ENCODE data around the gene DBT.
"Not testable (repeated sequence)": the region's sequence is repeated elsewhere in the genome, so short reads cannot be mapped to it uniquely, and the experiment has no call there.

The DBT gene

DNA sequence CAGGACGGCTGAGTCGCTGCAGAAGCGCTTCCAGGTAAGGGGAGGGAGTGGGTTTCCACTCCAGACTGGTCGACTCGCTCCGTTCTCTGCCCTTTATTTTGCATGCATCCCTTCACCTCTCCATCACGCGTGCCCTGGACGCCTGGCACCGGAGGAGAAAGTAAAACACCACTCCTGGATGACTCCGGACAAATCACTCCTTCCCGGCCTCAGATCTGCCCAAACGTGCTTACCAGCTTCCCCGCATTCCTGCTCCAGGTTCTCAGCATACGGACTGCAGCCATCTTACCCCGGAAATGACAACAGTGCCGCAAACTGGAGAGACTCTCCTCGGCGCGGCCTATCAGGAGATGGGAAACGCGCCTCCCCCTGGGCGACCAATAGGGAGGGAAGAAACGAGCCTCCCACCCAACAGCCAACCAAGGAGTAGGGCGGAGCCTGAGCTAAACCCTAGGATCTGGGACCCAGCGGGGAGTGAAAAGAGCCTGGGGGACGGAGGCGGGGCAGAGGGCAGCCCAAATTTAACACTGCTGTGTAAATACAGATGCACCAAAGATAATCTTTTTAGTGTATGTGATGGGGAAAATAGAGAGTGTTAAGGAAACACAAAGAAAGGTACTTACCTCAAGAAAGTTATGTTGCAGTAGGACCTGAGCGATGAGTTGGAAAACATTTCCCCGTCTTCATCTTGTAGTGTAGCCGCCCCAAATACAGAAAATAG lies at the start of gene DBT:
DBT (minus strand) TSS at position 298 of the 721 bp plus-strand sequence; CDS start at position 284, 14 bp downstream.
- DNase-seq (ENCODE audit: low spot score), result peak; percentile 95

- DNase-seq (ENCODE audit: low spot score), result no peak
These were observed 48.9 kb upstream of the DBT start for GRCh38 chr1:100298512-100298911.

GRCh38 chr1:100296997-100297396 lies 47.4 kb upstream of the DBT start:
- not testable (repeated sequence) for DNase-seq (ENCODE audit: low spot score)

GRCh38 chr1:100296140-100296539 lies 46.5 kb upstream of the DBT start:
- no peak for DNase-seq (ENCODE audit: low spot score)

- no peak for DNase-seq (ENCODE audit: low spot score)
These were observed 43.1 kb upstream of the DBT start for GRCh38 chr1:100292711-100293110.

DNA sequence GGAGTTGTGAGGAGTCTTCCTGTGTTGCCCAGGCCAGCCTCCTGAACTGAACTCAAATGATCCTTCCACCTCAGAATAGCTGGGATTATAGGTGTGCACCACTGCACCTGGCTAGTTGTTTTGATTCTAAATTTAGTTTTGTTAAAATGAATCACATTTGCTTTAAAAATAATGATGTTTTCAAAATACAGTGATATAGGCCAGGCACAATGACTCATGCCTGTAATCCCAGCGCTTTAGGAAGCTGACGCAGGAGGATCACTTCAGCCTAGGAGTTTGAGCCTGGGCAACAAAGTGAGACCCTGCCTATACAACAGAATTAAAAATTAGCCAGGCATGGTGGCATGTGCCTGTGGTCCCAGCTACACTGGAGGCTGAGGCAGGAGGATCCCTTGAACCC lies 40.7 kb upstream of the DBT start:
- DNase-seq (ENCODE audit: low spot score), result no peak

- DNase-seq (ENCODE audit: low spot score), result no peak
These were observed 37.5 kb upstream of the DBT start for GRCh38 chr1:100287162-100287561.

DNA sequence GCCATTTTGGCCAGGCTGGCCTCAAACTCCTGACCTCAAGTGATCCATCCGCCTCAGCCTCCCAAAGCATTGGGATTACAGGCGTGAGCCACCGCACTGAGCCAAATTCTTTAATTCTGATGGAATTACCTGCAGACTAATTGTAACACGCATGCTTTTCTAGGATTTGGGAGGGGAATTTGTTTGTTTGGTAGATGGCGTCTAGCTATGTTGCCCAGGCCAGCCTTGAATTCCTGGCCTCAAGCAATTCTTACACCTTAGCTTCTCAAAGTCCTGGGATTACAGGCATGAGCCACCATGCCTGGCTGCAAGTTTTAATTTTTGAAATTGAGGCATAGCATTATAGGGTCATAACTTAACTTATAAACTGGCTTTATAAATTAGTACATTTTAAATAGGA lies 35.0 kb upstream of the DBT start:
- no peak for DNase-seq (ENCODE audit: low spot score)

DNA sequence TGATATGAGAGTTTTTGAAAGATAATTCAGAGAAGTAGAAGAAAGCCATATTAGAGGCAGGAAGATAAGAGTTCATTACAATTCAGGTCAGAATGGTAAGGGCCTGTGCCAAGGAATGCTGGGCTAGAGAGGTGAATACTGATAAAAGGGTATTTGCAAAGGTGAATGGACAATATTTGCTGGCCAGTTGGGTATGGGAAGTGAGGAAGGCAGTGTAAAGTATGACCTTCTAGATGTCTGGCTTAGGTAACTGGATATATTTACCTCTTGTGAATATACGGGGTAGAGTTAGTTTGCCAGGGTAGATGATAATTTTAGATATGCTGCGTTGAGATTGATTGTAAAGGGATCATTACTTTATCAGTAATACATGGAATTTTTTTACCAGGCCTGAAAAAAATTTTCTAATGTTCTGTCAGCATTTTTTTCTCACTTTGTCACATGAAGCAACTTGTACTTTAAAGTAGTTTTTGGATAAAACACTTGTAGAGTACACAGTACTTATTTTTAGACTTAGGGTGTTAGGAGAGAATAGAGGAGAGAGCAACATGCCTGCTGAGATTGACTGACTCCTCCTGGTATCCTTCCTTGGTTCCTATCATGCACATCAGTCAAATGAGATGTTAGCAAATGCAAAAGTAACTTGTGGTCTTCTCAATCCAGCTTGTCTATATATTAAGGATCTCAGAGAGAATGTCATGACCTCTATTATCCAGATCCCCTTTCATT lies 30.5 kb upstream of the DBT start:
- DNase-seq (ENCODE audit: low spot score), result no peak

- DNase-seq (ENCODE audit: low spot score), result no peak
These were observed 29.8 kb upstream of the DBT start for GRCh38 chr1:100279358-100279923.

GRCh38 chr1:100277866-100278265 lies 28.2 kb upstream of the DBT start:
- DNase-seq (ENCODE audit: low spot score), result no peak

DNA sequence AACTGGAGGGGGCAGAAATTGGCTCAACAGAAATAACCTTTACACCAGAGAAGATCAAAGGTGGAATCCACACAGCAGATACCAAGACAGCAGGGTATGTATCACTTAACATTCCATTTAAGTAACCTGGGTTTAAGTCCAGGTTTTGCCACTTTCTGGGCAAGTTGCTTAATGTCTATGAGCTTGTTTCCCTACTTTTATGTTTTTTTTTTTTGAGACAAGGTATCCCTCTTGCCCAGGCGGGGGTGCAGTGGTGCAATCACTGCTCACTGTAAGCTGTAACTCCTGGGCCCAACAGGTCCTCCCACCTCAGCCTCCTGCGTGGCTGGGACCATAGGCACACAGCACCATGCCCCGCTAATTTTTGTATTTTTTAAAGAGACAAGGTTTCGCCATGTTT lies 18.6 kb upstream of the DBT start:
- DNase-seq (ENCODE audit: low spot score), result no peak

GRCh38 chr1:100267284-100267683 lies 17.6 kb upstream of the DBT start:
- DNase-seq (ENCODE audit: low spot score), result no peak

GRCh38 chr1:100266741-100267140 lies 17.1 kb upstream of the DBT start:
- DNase-seq (ENCODE audit: low spot score), result no peak

- peak; percentile 90 for DNase-seq (ENCODE audit: low spot score)
These were observed 16.5 kb upstream of the DBT start, which contains the start of gene RTCA for GRCh38 chr1:100265931-100266740. TSS of gene RTCA (plus strand) at chr1:100266216. CDS start at chr1:100266376, 160 bp downstream.

DNA sequence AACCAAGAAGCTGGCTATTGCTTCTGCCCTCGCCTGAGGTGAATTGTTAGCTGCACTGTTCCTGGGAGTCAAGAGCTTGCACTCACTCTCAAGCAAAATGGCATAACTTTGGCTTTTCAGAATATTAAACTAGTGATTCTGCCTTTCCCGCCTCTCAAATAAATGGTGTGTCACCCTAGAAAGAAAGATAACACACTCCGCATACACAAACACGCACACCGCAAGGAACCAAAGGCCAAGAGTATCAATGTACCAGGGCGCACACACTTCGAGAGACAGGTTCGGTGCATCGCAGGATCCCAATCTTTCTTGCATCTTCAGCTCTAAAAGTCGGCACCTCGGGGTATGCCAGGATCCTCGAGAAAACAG lies 15.9 kb upstream of the DBT start:
- DNase-seq (ENCODE audit: low spot score), result peak; percentile 16

GRCh38 chr1:100264081-100264480 lies 14.4 kb upstream of the DBT start:
- DNase-seq (ENCODE audit: low spot score), result not testable (repeated sequence)

GRCh38 chr1:100261686-100262085 lies 12.1 kb upstream of the DBT start:
- no peak for DNase-seq (ENCODE audit: low spot score)

- not testable (repeated sequence) for DNase-seq (ENCODE audit: low spot score)
These were observed 8.8 kb upstream of the DBT start for GRCh38 chr1:100258427-100258826.

DNA sequence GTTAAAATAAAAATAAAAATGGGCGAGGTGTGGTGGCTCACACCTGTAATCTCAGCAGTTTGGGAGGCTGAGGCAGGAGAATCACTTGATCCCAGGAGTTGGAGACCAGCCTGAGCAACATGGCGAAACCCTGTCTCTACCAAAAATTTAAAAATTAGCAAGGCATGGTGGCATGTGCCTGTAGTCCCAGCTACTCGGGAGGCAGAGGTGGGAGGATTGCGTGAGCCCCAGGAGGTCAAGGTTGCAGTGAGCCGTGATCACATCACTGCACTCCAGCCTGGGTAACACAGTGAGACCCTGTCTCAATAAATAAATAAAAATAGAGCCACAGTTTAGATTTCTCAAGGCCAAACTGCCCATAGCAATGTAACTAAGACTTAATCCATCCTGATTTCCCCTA lies 6.6 kb upstream of the DBT start:
- not testable (repeated sequence) for DNase-seq (ENCODE audit: low spot score)

GRCh38 chr1:100253552-100253951 lies 3.9 kb upstream of the DBT start:
- no peak for DNase-seq (ENCODE audit: low spot score)

DNA sequence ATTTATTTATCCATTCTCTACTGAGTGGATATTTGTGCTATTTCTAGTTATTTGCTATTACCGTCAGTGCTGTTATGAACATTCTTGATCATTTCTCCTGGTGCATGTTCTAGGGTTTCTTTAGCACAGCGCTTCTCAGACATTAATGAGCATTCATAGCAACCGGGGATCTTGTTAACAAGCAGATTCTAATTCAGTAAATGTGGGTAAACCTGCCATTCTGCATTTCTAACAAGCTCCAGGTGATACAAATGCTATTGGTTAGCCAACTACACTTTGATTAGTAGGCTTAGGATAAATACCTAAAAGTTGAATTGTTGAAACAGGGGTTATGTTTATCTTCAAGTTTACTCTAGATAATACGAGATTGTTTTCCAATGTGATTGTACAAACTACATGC lies 3.3 kb upstream of the DBT start:
- DNase-seq (ENCODE audit: low spot score), result no peak

Data from hepatic stellate cell (primary cell).